G401.6 (cell line): ENCODE data around the gene ATP6V1A.

ENCODE experiments used
- FAIRE-seq: peaks from 2 replicates; lab custom pipeline; 2012; peaks lifted over from hg19 to GRCh38; lab: Jason Lieb, UNC

The ATP6V1A gene

GRCh38 chr3:113747283-113748046 is 630 bp downstream of the ATP6V1A start:
- no peak for FAIRE-seq

GRCh38 chr3:113751141-113751540 is 4.3 kb downstream of the ATP6V1A start:
- FAIRE-seq: peak; percentile 90

- FAIRE-seq: no peak
Measured at GRCh38 chr3:113753376-113753985, 6.6 kb downstream of the ATP6V1A start.

- peak; percentile 78 for FAIRE-seq
Measured at GRCh38 chr3:113754494-113755159, 7.8 kb downstream of the ATP6V1A start.

GRCh38 chr3:113758389-113759024 is 11.7 kb downstream of the ATP6V1A start:
- no peak for FAIRE-seq

- FAIRE-seq: no peak
Measured at GRCh38 chr3:113764698-113765097, 17.9 kb downstream of the ATP6V1A start.

GRCh38 chr3:113769551-113769950 is 22.7 kb downstream of the ATP6V1A start:
- no peak for FAIRE-seq

GRCh38 chr3:113771993-113772392 is 25.2 kb downstream of the ATP6V1A start:
- no peak for FAIRE-seq

GRCh38 chr3:113773381-113773780 is 26.5 kb downstream of the ATP6V1A start:
- FAIRE-seq: no peak

GRCh38 chr3:113775516-113775915 is 28.7 kb downstream of the ATP6V1A start:
- no peak for FAIRE-seq

- no peak for FAIRE-seq
Measured at GRCh38 chr3:113776564-113776963, 29.7 kb downstream of the ATP6V1A start.

- FAIRE-seq: no peak
Measured at GRCh38 chr3:113783463-113783862, 36.6 kb downstream of the ATP6V1A start.

- FAIRE-seq: no peak
Measured at GRCh38 chr3:113783980-113784379, 37.1 kb downstream of the ATP6V1A start.

- no peak for FAIRE-seq
Measured at GRCh38 chr3:113791381-113791780, 44.5 kb downstream of the ATP6V1A start.

- FAIRE-seq: no peak
Measured at GRCh38 chr3:113794526-113794925, 47.7 kb downstream of the ATP6V1A start.

GRCh38 chr3:113795693-113796092 is 48.9 kb downstream of the ATP6V1A start:
- FAIRE-seq: peak; percentile 77

GRCh38 chr3:113802795-113803455 is 56.1 kb downstream of the ATP6V1A start:
- no peak for FAIRE-seq

- no peak for FAIRE-seq
Measured at GRCh38 chr3:113804661-113805060, 57.8 kb downstream of the ATP6V1A start.

- FAIRE-seq: no peak
Measured at GRCh38 chr3:113805249-113805648, 58.4 kb downstream of the ATP6V1A start.

GRCh38 chr3:113812854-113813253 is 66.0 kb downstream of the ATP6V1A start:
- FAIRE-seq: no peak

- FAIRE-seq: no peak
Measured at GRCh38 chr3:113819866-113820265, 73.0 kb downstream of the ATP6V1A start.

GRCh38 chr3:113825090-113825489 is 78.3 kb downstream of the ATP6V1A start:
- no peak for FAIRE-seq
